H1 (cell line): ENCODE measurements around the gene CAMK2A.

Experiments used
- ASH2L ChIP-seq: fragments of 200-600, 300-600 bp; sonication (generic); IDR thresholded peaks from one replicate; pipeline ENCODE4 v1.7.1; 2017; ENCODE audit warnings: low read length
- CTCF ChIP-seq, 3 experiments: IDR thresholded peaks; 1 replicate in 2 of 3; 2 replicates in 1 of 3; pipeline versions ENCODE4 v1.5.1 to v1.6.1; 2011; ENCODE audit warnings: low read length in 3 of 3, mild to moderate bottlenecking in 3 of 3, inconsistent platforms in 2 of 3, low read depth in 1 of 3, moderate library complexity in 1 of 3; ENCODE audit not compliant: insufficient read depth in 1 of 3; ENCODE audit errors: control extremely low read depth in 1 of 3
- EGR1 ChIP-seq: IDR thresholded peaks from 2 replicates; pipeline ENCODE4 v1.6.1; 2011; ENCODE audit warnings: low read depth, low read length, borderline replicate concordance
- EZH2 ChIP-seq: fragments of 200-600 bp; sonication (generic); IDR thresholded peaks from 2 replicates; pipeline ENCODE4 v1.7.1; 2012; ENCODE audit warnings: low read depth, mild to moderate bottlenecking, moderate library complexity, low read length, inconsistent platforms; ENCODE audit not compliant: severe bottlenecking
- GABPA ChIP-seq: IDR thresholded peaks from 2 replicates; pipeline ENCODE4 v1.6.1; 2011; ENCODE audit warnings: mild to moderate bottlenecking, low read length, moderate library complexity, borderline replicate concordance; ENCODE audit not compliant: insufficient read depth
- MAX ChIP-seq: IDR thresholded peaks from 2 replicates; pipeline ENCODE4 v1.6.1; 2012; ENCODE audit warnings: inconsistent platforms
- POLR2A ChIP-seq, 2 experiments: IDR thresholded peaks; 1 replicate in 1 of 2; 2 replicates in 1 of 2; pipeline ENCODE4 v1.6.1; 2011; ENCODE audit warnings: low read depth in 2 of 2, low read length in 2 of 2, mild to moderate bottlenecking in 2 of 2; ENCODE audit errors: control extremely low read depth in 1 of 2
- POLR2AphosphoS5 ChIP-seq: IDR thresholded peaks from 2 replicates; pipeline ENCODE4 v1.6.1; 2011; ENCODE audit warnings: low read depth, low read length
- SIX5 ChIP-seq: IDR thresholded peaks from 2 replicates; pipeline ENCODE4 v1.6.1; 2011; ENCODE audit warnings: mild to moderate bottlenecking, low read depth, low read length
- SP2 ChIP-seq: IDR thresholded peaks from 2 replicates; pipeline ENCODE4 v1.6.1; 2012; ENCODE audit warnings: mild to moderate bottlenecking, low read length, inconsistent platforms
- TAF7 ChIP-seq: optimal IDR thresholded peaks from 2 replicates; pipeline ENCODE3; 2011; ENCODE audit warnings: low read depth, mild to moderate bottlenecking, inconsistent platforms, low read length, moderate library complexity, borderline replicate concordance
- USF2 ChIP-seq: IDR thresholded peaks from 2 replicates; pipeline ENCODE4 v1.6.1; 2011; ENCODE audit warnings: low read length, improper control_type of control experiment
- YY1 ChIP-seq: IDR thresholded peaks from 2 replicates; pipeline ENCODE4 v1.6.1; 2011; ENCODE audit warnings: low read depth, mild to moderate bottlenecking, low read length

GRCh38 chr5:150258130-150258529, 31.4 kb downstream of the CAMK2A start:
- no peak for TF ChIP-seq CTCF (IDR thresholded peaks at IDR 0.05; ENCODE audit: control extremely low read depth in 1 of 3, insufficient read depth in 1 of 3, low read depth in 1 of 3, low read length in 3 of 3)
- no peak for TF ChIP-seq POLR2AphosphoS5
- TF ChIP-seq TAF7, result no peak
- no peak for TF ChIP-seq USF2
- no peak for TF ChIP-seq POLR2A (IDR thresholded peaks at IDR 0.05; ENCODE audit: control extremely low read depth in 1 of 2, low read depth in 2 of 2, low read length in 2 of 2)
- no peak for TF ChIP-seq EZH2
- TF ChIP-seq YY1, result no peak
- no peak for TF ChIP-seq SP2
- TF ChIP-seq GABPA, result no peak
- no peak for TF ChIP-seq MAX
- no peak for TF ChIP-seq EGR1
- TF ChIP-seq SIX5, result no peak
- TF ChIP-seq ASH2L, result no peak
